ENCODE measurements around the gene BIK.

Gene BIK, protein sequence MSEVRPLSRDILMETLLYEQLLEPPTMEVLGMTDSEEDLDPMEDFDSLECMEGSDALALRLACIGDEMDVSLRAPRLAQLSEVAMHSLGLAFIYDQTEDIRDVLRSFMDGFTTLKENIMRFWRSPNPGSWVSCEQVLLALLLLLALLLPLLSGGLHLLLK

DNA sequence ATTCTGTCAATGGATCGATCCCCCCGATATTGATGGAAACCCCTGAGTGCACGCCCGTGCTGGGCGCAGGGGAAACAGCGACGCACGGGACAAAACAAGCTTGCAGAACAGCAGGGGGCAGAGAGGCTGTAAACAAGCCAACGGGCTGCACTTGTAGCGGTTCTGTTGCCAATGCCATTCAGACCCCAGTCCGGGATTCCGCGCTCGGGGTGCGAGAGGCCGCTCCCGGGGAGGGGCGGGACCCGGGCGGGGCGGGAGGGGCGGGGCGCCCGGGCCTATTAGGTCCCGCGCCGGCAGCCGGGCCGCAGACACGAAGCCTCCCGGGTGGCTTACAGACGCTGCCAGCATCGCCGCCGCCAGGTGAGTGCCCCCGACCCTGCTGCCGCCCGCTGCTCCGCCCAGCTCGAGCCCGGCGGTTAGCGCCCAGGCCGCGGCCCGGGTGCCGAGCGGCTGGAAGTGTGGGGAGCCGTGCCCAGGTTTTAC is at the start of gene BIK:
TSS of gene BIK (plus strand) at position 307 of the 483 bp plus-strand sequence. CDS start 13,273 bp downstream, outside the sequence.
- peak within 1 kb of the TSS; percentile 81 for H3K4me3 Mint-ChIP-seq
- peak within 1 kb of the TSS; percentile 8 for H3K27ac Mint-ChIP-seq
- no peaks in the 10 kb centered on the region for H3K27me3 Mint-ChIP-seq
- H3K36me3 Mint-ChIP-seq: no peaks in the 10 kb centered on the region
- H3K9me3 Mint-ChIP-seq: no peaks in the 10 kb centered on the region
- peaks cover 3% of the 10 kb centered on the region for H3K4me1 Mint-ChIP-seq

DNA sequence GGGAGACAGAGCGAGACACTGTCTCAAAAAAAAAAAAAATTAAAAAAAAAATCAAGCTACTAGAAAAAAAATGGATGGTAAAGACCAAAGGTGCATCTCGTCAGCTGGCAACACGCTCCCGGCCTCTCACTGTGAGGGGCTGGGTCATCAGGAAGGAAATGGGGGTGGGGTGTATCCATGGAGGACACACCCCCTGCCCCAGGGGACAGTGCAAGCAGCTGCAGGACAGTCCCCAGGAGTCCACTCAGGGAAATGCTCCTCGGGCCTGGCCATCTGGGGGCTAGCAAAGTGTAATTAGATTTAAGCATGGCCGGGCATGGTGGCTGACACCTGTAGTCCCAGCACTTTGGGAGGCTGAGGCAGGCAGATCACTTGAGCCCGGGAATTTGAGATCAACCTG is 44.4 kb upstream of the BIK start:
- no peaks in the 10 kb centered on the region for H3K27me3 Mint-ChIP-seq
- no peaks in the 10 kb centered on the region for H3K4me1 Mint-ChIP-seq
- peaks cover 10% of the 10 kb centered on the region for H3K36me3 Mint-ChIP-seq
- no peak overlapping the region for H3K27ac Mint-ChIP-seq
- H3K9me3 Mint-ChIP-seq: no peaks in the 10 kb centered on the region
- no peak overlapping the region for H3K4me3 Mint-ChIP-seq

DNA sequence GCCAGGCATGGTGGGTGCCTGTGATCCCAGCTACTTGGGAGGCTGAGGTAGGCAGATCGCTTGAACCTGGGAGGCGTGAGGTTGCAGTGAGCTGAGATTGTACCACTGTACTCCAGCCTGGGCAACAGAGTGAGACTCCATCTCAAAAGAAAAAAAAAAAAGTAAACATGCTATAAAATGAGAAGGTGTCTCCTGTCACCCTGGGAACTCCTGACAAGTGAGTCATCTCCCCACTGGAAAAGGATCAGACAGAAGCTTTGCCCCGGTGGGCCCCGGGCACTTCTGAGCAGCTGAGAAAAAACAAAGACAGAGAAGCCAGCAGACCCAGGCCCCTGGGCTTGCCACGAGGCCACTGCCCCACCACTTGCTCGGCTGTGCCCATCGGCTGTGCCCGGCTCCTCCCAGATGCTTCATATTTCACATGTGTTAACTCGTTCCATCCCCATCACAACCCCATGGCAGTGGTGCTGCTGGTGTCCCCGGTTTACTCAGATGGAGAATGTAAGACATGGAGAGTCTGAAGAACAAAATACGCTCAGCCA is 43.6 kb upstream of the BIK start:
- Mint-ChIP-seq H3K27me3 (no peaks in the 10 kb centered on the region), H3K9me3 (no peaks in the 10 kb centered on the region), H3K36me3 (peaks cover 9% of the 10 kb centered on the region), H3K27ac (no peak overlapping the region), H3K4me1 (no peaks in the 10 kb centered on the region), H3K4me3 (no peak overlapping the region)

DNA sequence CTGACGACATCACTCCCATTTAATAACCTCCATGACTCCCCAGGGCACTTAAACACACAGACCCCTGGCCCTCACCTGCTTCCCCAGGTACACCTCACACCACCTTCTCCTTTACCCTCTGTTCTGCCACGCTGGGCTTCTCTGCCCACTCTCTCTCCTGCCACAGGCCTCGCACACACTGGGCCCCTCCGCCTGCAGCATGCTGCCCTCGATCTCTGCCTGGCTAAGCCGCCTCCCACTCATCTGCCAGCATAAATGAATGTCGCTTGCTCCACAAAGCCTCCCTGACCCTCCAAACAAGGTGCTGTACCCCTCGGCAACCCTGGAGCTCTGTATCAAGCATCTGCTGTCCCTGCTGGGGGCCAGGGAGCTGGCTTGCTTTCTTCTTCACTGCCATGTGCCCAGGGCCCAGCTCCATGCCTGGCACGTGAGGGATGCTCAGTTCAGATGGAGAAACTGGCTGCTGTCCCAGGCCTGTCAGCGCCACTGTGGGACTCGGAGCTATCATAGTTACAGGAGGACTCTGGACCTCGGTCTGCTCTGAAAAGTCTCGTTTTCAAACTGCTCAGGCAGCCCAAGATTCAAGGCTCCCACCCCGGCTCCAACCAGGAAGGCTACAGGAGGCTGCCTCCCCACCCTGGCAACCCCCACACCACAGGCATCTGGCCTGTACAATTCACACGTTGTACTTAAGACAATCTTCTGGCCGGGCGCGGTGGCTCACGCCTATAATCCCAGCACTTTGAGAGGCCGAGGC is 33.3 kb upstream of the BIK start:
- Mint-ChIP-seq H3K36me3 (no peaks in the 10 kb centered on the region), H3K4me3 (no peak overlapping the region)

DNA sequence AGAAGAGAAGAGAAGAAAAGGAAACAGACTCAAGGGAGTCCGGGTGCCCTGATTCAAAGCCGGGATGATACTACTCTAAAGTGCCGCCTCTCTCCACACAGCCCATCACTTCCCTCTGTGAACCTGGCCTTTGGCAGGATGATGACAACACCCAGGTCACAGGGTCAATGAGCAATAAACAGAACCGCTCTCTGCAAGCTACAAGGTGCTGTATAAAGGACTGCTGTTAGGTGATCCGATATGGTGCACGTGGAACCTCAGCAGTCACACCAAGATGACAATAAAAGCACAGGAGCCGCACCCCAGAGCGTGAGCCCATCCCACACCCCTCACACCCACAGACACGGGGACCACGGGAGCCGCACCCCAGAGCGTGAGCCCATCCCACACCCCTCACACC is 32.0 kb upstream of the BIK start:
- Mint-ChIP-seq H3K27ac (no peak overlapping the region), H3K36me3 (no peaks in the 10 kb centered on the region), H3K4me3 (no peak overlapping the region), H3K9me3 (no peaks in the 10 kb centered on the region), H3K27me3 (no peaks in the 10 kb centered on the region), H3K4me1 (no peaks in the 10 kb centered on the region)

More for the DNA sequence above, 33.3 kb upstream of the BIK start:
- Mint-ChIP-seq H3K4me1 (no peaks in the 10 kb centered on the region), H3K27me3 (no peaks in the 10 kb centered on the region), H3K9me3 (no peaks in the 10 kb centered on the region), H3K27ac (no peak overlapping the region)

DNA sequence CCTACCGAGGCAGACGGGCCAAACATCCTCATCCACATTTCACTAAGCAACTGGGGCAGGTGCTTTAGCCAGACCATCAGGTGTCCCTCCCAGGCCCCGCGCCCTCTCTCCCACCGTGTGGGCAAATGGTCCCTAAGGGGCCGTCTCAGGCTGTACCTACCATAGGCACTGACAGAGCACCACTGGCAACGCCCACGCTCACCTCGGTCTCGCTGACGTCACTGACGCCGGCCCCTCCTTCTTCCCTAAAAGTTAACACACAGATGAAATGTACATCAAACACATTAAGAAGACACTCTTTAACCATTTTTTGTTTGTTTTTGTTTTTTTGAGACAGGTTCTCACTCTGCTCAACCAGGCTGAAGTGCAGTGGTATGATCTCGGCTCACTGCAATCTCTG is 30.8 kb upstream of the BIK start:
- Mint-ChIP-seq H3K27ac (no peak overlapping the region), H3K9me3 (no peaks in the 10 kb centered on the region), H3K4me3 (no peak overlapping the region), H3K4me1 (no peaks in the 10 kb centered on the region), H3K27me3 (no peaks in the 10 kb centered on the region), H3K36me3 (no peaks in the 10 kb centered on the region)

DNA sequence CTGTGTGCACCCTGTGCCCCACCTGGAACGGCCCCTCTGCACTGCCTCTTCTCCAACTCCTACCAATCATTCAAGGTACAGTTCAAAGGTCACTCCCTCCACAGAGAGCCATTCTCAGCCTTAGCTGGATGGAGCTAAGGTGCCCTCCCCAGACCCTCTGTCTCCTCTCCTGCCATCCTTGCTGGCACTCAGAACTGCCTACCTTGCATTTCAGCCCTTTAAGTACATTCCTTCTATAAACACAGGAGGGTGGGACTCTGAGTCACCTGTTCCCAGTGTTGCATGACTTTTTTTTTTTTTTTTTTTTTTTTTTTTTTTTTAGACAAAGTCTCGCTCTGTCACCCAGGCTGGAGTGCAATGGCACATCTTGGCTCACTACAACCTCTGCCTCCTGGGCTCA is 29.9 kb upstream of the BIK start:
- Mint-ChIP-seq H3K4me3 (no peak overlapping the region), H3K36me3 (no peaks in the 10 kb centered on the region), H3K4me1 (no peaks in the 10 kb centered on the region), H3K27ac (no peak overlapping the region), H3K27me3 (no peaks in the 10 kb centered on the region), H3K9me3 (no peaks in the 10 kb centered on the region)

DNA sequence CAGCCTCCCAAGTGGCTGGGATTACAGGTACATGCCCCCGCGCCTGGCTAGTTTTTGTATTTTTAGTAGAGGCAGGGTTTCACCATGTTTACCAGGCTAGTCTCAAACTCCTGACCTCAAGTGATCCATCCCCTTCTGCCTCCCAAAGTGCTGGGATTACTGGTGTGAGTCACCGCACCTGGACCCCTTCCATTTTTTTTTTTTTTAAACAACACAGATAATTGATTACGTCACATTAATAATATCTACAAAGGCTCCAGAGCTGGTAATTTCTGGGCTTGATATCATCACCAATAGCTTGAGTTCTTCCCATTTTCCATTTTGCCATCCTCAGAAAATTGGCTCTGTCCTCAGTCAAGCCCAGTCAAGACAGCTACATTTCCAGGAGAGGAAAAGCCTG is 28.6 kb upstream of the BIK start:
- H3K36me3 Mint-ChIP-seq: peaks cover 2% of the 10 kb centered on the region
- no peaks in the 10 kb centered on the region for H3K9me3 Mint-ChIP-seq
- no peak overlapping the region for H3K27ac Mint-ChIP-seq
- no peak overlapping the region for H3K4me3 Mint-ChIP-seq
- H3K27me3 Mint-ChIP-seq: no peaks in the 10 kb centered on the region
- peaks cover 4% of the 10 kb centered on the region for H3K4me1 Mint-ChIP-seq

DNA sequence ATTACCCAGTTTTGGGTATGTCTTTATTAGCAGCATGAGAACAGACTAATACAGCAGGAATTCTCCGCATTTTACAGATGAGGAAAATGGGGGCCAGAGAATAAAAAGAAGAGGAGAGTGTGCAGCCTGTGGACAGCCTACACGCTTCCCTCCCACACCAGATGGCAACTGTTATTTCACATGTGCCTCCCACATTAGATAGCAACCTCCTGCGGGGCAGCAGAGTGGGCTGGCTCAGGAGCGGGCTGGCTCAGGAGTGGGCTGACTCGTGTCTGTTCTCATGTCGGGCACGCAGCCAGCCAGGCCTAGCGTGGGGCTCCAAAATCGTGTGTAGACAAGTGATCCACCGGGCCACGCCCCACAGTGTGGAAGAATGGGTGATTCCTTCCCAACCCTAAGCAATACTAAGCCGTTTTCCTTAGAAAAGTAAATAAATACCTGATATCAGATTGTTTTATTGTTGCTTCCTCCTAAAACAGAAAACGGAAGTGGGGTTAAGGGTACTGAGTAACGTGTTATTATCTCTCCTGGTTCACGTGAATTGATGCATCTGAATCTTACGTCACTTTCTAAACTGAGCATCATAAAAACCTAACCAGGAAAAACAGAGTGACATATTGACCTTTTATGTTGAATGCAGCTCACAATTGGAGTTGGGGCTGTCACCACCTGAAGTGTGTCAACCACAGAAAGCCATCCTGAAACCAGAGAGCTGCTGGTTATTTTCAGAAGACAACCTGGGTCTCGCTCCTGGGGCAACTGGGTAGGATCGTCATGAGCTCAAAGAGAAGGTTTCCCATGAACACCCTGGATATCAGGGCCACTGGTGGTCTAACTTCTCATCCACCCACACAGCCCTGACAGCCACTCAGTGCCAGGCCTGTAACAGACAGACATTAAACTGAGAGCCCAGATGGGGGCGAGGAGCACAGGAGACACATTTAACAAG is 24.6 kb upstream of the BIK start:
- Mint-ChIP-seq H3K4me1 (peaks cover 13% of the 10 kb centered on the region), H3K4me3 (no peak overlapping the region), H3K9me3 (no peaks in the 10 kb centered on the region), H3K36me3 (peaks cover 2% of the 10 kb centered on the region), H3K27me3 (no peaks in the 10 kb centered on the region), H3K27ac (no peak overlapping the region)

DNA sequence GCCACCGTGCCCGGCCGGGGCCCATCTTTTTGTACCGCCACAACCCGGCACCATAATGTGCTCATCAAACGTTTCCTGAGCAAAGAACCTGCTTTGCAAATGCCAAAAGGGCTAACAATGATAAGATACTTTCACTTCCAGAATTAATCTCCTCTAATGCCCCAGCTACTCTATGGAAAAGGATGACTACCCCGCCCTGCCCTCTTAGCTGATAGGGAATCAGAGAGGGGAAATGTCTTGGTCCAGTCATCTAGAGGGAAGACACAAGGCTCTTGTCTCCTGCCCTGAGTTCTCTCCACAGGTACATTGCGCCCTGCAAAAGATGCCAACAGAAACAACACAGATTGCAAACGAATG is 21.9 kb upstream of the BIK start:
- H3K4me1 Mint-ChIP-seq: peaks cover 13% of the 10 kb centered on the region

DNA sequence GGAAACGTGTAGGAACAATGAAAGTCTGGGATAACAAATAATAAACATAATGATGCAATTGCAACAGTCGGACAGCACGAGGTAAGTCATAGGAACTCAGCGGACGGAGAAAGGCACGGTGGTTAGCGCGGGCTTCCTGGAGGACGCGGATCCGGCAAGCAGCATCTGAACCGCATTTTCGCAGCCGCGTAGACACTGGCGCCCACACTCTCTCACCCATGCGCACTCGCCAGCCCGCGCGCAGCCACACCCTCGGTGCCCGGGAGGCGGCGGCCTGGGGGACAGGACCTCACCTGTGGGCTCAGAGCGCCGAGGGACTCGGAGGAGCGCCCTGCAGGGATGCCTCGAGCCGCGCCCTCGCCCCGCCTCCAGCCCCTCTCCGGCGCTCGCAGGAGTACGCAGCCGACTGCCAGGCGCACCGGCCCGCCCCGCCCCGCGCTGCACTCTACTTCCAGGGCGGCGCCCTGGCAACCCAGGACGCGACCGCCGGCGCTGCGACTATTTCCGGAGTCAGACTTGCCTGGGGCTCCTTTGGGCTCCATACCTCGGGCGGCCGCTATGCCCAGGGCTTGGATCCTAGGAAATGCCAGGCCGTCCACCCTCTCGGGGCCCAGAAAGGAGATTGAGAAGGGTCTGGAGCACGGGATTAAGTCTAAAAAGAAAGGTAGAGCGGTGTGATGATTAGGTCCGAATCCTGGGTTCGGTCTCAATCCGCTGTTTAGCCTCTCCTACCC is 21.4 kb upstream of the BIK start, which contains the start of gene TTLL1:
TSS of gene TTLL1 (minus strand) at position 408 of the 734 bp plus-strand sequence. CDS start 13,805 bp downstream, outside the sequence.
- Mint-ChIP-seq H3K9me3 (no peaks in the 10 kb centered on the region), H3K4me1 (peaks cover 13% of the 10 kb centered on the region), H3K36me3 (peaks cover 2% of the 10 kb centered on the region), H3K27ac (peak within 1 kb of the TSS; percentile 81), H3K27me3 (no peaks in the 10 kb centered on the region), H3K4me3 (peak within 1 kb of the TSS; percentile 94)

More for the DNA sequence above, 21.9 kb upstream of the BIK start:
- H3K27me3 Mint-ChIP-seq: no peaks in the 10 kb centered on the region
- H3K9me3 Mint-ChIP-seq: no peaks in the 10 kb centered on the region
- H3K36me3 Mint-ChIP-seq: peaks cover 2% of the 10 kb centered on the region
- peak overlapping the region; percentile 94 for H3K4me3 Mint-ChIP-seq
- H3K27ac Mint-ChIP-seq: peak overlapping the region; percentile 81

DNA sequence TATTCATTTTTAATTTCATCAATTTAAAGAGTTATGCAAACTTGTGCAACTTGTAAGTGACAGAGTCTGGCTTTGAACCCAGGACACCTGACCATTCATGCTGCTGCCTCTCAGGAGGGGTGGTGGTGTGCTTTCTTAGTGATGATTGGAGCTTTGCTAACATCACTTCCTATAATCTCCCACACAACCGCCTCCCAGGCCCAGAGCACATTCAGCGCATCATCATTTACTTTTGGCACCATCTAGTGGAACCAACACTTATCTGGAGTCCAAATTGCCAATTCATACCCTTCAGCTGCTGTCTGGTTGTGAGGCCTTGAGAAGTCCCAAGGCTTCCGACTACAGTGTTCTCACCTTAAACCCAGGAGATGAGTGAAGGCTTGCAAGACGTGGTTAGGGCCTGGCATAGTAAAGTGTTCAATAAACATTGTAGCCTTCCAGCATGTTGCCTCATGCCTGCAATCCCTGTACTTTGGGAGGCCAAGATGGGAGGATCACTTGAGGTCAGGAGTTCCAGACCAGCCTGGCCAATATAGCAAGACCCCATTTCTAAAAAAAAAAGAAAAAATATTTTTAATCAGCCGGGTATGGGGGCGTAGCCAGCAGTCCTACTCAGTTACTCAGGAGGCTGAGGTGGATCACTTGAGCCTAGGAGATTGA is 20.3 kb upstream of the BIK start:
- Mint-ChIP-seq H3K4me1 (peaks cover 13% of the 10 kb centered on the region), H3K27ac (no peak overlapping the region), H3K4me3 (peak overlapping the region; percentile 94), H3K9me3 (peaks cover under 1% of the 10 kb centered on the region), H3K27me3 (no peaks in the 10 kb centered on the region), H3K36me3 (peaks cover 2% of the 10 kb centered on the region)

DNA sequence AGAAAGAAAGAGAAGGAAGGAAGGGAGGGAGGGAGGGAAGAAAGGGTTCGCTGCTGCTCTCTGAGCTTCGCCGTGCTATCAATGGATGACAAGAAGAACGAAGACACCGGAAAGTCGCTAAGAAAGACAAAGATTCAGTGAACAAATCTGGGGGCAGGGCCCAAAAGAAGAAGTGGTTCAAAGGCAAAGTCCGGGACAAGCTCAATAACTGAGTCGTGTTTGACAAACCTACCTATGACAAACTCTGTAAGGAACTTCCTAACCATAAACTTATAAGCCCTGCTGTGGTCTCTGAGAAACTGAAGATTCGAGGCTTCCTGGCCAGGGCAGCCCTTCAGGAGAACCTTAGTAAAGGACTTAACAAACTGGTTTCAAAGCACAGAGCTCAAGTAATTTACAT is 18.5 kb upstream of the BIK start:
- Mint-ChIP-seq H3K4me1 (peaks cover 9% of the 10 kb centered on the region), H3K27me3 (no peaks in the 10 kb centered on the region)

DNA sequence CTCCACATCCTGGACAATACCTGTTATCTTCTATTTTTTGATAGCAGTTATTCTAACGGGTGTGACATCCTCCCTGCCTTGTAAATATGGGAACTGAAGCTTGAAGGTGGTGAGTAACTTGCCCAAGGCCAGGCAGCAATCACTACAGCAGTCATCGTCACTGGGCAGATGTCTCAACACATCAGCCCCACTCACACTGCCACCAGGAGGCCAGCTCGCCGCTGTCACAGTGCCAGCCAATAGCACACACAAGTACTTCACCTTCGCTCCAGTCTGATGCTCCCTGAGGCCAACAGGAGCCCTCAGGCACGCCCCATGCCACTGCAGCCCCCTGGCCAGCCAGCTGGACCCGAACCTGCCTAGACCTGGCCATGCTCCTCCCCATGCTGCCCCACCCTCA is 16.5 kb upstream of the BIK start:
- H3K9me3 Mint-ChIP-seq: peaks cover 6% of the 10 kb centered on the region
- H3K27me3 Mint-ChIP-seq: no peaks in the 10 kb centered on the region
- H3K27ac Mint-ChIP-seq: no peak overlapping the region

More for the DNA sequence above, 18.5 kb upstream of the BIK start:
- Mint-ChIP-seq H3K36me3 (peaks cover 2% of the 10 kb centered on the region), H3K4me3 (no peak overlapping the region), H3K9me3 (peaks cover 6% of the 10 kb centered on the region), H3K27ac (no peak overlapping the region)

More for the DNA sequence above, 16.5 kb upstream of the BIK start:
- Mint-ChIP-seq H3K4me3 (no peak overlapping the region), H3K4me1 (peaks cover 3% of the 10 kb centered on the region), H3K36me3 (peaks cover 2% of the 10 kb centered on the region)
